ENCODE results near the gene SLC14A1. TPM values are rescaled to one million over a fixed set of nuclear protein-coding genes. Genes with fewer than 3 reads are reported as not detected.
A peak's percentile ranks its signal among the peaks of the same experiment; 100 is the strongest.

The SLC14A1 gene
- total RNA-seq, 2 donors from 2014 or later = 11.4 to 23.9 TPM

GRCh38 chr18:45771587-45772480, 47.9 kb downstream of the SLC14A1 start:
- H3K27me3 ChIP-seq = no peaks in the 10 kb centered on the region
- H3K27ac ChIP-seq = no peak overlapping the region
- no peak for DNase-seq (ENCODE audit: low spot score)
- no peak for TF ChIP-seq CTCF (IDR thresholded peaks at IDR 0.05)
- H3K4me1 ChIP-seq = peaks cover 0 to 10% of the 10 kb centered on the region in 2 donors
- no peaks in the 10 kb centered on the region for H3K36me3 ChIP-seq
- no peaks in the 10 kb centered on the region for H3K9me3 ChIP-seq
- H3K4me3 ChIP-seq = no peak overlapping the region

GRCh38 chr18:45774065-45774521, 50.1 kb downstream of the SLC14A1 start:
- TF ChIP-seq CTCF (IDR thresholded peaks at IDR 0.05) = no peak
- no peak for DNase-seq (ENCODE audit: low spot score)
- peaks cover 0 to 10% of the 10 kb centered on the region in 2 donors for H3K4me1 ChIP-seq
- no peak overlapping the region for H3K27ac ChIP-seq
- no peak overlapping the region for H3K4me3 ChIP-seq
- no peaks in the 10 kb centered on the region for H3K36me3 ChIP-seq
- H3K9me3 ChIP-seq = no peaks in the 10 kb centered on the region
- no peaks in the 10 kb centered on the region for H3K27me3 ChIP-seq

GRCh38 chr18:45775241-45775676, 51.3 kb downstream of the SLC14A1 start:
- H3K27ac ChIP-seq = peak overlapping the region; percentile 66 to 71
- no peaks in the 10 kb centered on the region for H3K36me3 ChIP-seq
- H3K4me3 ChIP-seq = peak overlapping the region; percentile 55 to 59
- H3K4me1 ChIP-seq = peaks cover 0 to 10% of the 10 kb centered on the region in 2 donors
- no peak for TF ChIP-seq CTCF (IDR thresholded peaks at IDR 0.05)
- H3K9me3 ChIP-seq = no peaks in the 10 kb centered on the region
- DNase-seq (ENCODE audit: low spot score) = peak; percentile 82
- no peaks in the 10 kb centered on the region for H3K27me3 ChIP-seq

GRCh38 chr18:45775743-45776142, 51.8 kb downstream of the SLC14A1 start:
- no peak for DNase-seq (ENCODE audit: low spot score)
- H3K4me1 ChIP-seq = peaks cover 0 to 10% of the 10 kb centered on the region in 2 donors
- no peaks in the 10 kb centered on the region for H3K27me3 ChIP-seq
- no peaks in the 10 kb centered on the region for H3K36me3 ChIP-seq
- peak overlapping the region; percentile 55 to 59 for H3K4me3 ChIP-seq
- TF ChIP-seq CTCF (IDR thresholded peaks at IDR 0.05) = no peak
- H3K27ac ChIP-seq = peak overlapping the region; percentile 66 to 71
- no peaks in the 10 kb centered on the region for H3K9me3 ChIP-seq

GRCh38 chr18:45777393-45777792, 53.4 kb downstream of the SLC14A1 start:
- Histone ChIP-seq H3K9me3 (no peaks in the 10 kb centered on the region), H3K27me3 (no peaks in the 10 kb centered on the region), H3K4me1 (peaks cover 0 to 10% of the 10 kb centered on the region in 2 donors), H3K4me3 (no peak overlapping the region), H3K27ac (no peak overlapping the region), H3K36me3 (no peaks in the 10 kb centered on the region)
- no peak for DNase-seq (ENCODE audit: low spot score)
- no peak for TF ChIP-seq CTCF (IDR thresholded peaks at IDR 0.05)

Data from right atrium auricular region (tissue), 2 donors.